ENCODE data around the gene DYRK1A.

Gene DYRK1A

GRCh38 chr21:37402251-37402867, 35.8 kb downstream of the DYRK1A start:
- Histone ChIP-seq H3K4me2 (ENCODE audit: low read depth, low read length, poor library complexity, severe bottlenecking) (no peak overlapping the region), H3K9me3 (ENCODE audit: insufficient read depth, low read length) (peaks cover 17% of the 10 kb centered on the region; the same call in 1 of the 2 replicates), H2AFZ (ENCODE audit: low read depth, low read length, severe bottlenecking) (no peak overlapping the region), H3K27ac (ENCODE audit: low read depth, low read length) (no peak overlapping the region), H3K36me3 (ENCODE audit: low read length) (peaks cover 9% of the 10 kb centered on the region), H3K4me3 (ENCODE audit: insufficient read depth, low read length, poor library complexity, severe bottlenecking) (no peak overlapping the region), H3K9ac (ENCODE audit: low read length) (no peak overlapping the region), H3F3A (ENCODE audit: insufficient read depth) (no peaks in the 10 kb centered on the region), H3K27me3 (ENCODE audit: low read length) (no peaks in the 10 kb centered on the region), H3K9me2 (replicated peaks; ENCODE audit: insufficient read depth, low read length) (no peaks in the 10 kb centered on the region), H4K20me1 (ENCODE audit: low read depth, low read length) (peaks cover 44% of the 10 kb centered on the region), H3K79me2 (ENCODE audit: insufficient read depth, low read length) (peaks cover 99% of the 10 kb centered on the region)
- no peak for TF ChIP-seq CTCF (IDR thresholded peaks at IDR 0.05; ENCODE audit: insufficient read depth, low read length, poor library complexity, severe bottlenecking)
- no peak for TF ChIP-seq EZH2phosphoT487 (conservative IDR thresholded peaks at IDR 0.05; ENCODE audit: low read length)

- H3F3A ChIP-seq (ENCODE audit: insufficient read depth): peaks cover 9% of the 10 kb centered on the region; the same call in 1 of the 2 replicates
- TF ChIP-seq EZH2phosphoT487 (conservative IDR thresholded peaks at IDR 0.05; ENCODE audit: low read length) (no peak), CTCF (IDR thresholded peaks at IDR 0.05; ENCODE audit: insufficient read depth, low read length, poor library complexity, severe bottlenecking) (no peak)
- no peak overlapping the region for H3K27ac ChIP-seq (ENCODE audit: low read depth, low read length)
- peaks cover 99% of the 10 kb centered on the region for H3K79me2 ChIP-seq (ENCODE audit: insufficient read depth, low read length)
- no peaks in the 10 kb centered on the region for H3K9me2 ChIP-seq (replicated peaks; ENCODE audit: insufficient read depth, low read length)
- H2AFZ ChIP-seq (ENCODE audit: low read depth, low read length, severe bottlenecking): no peak overlapping the region
- H3K9ac ChIP-seq (ENCODE audit: low read length): no peak overlapping the region
- peaks cover 13% of the 10 kb centered on the region for H3K36me3 ChIP-seq (ENCODE audit: low read length)
- H3K4me2 ChIP-seq (ENCODE audit: low read depth, low read length, poor library complexity, severe bottlenecking): peak overlapping the region; percentile 5
- H3K9me3 ChIP-seq (ENCODE audit: insufficient read depth, low read length): peaks cover 17% of the 10 kb centered on the region; the same call in 1 of the 2 replicates
- H3K27me3 ChIP-seq (ENCODE audit: low read length): no peaks in the 10 kb centered on the region
- no peak overlapping the region for H3K4me3 ChIP-seq (ENCODE audit: insufficient read depth, low read length, poor library complexity, severe bottlenecking)
- H4K20me1 ChIP-seq (ENCODE audit: low read depth, low read length): peaks cover 68% of the 10 kb centered on the region
Observed at GRCh38 chr21:37405629-37406028, 39.1 kb downstream of the DYRK1A start.

GRCh38 chr21:37407719-37408420, 41.3 kb downstream of the DYRK1A start:
- Histone ChIP-seq H4K20me1 (ENCODE audit: low read depth, low read length) (peaks cover 74% of the 10 kb centered on the region), H3K4me3 (ENCODE audit: insufficient read depth, low read length, poor library complexity, severe bottlenecking) (no peak overlapping the region)
- TF ChIP-seq EZH2phosphoT487 (conservative IDR thresholded peaks at IDR 0.05; ENCODE audit: low read length): no peak
- no peak for TF ChIP-seq CTCF (IDR thresholded peaks at IDR 0.05; ENCODE audit: insufficient read depth, low read length, poor library complexity, severe bottlenecking)

More at GRCh38 chr21:37407719-37408420, 41.3 kb downstream of the DYRK1A start:
- Histone ChIP-seq H3F3A (ENCODE audit: insufficient read depth) (peaks cover 9% of the 10 kb centered on the region; the same call in 1 of the 2 replicates), H3K36me3 (ENCODE audit: low read length) (0 out of 2 replicates have a peak, but pooled peaks cover 4% of the 10 kb centered on the region), H3K4me2 (ENCODE audit: low read depth, low read length, poor library complexity, severe bottlenecking) (peak overlapping the region; percentile 30), H3K27ac (ENCODE audit: low read depth, low read length) (no peak overlapping the region), H3K27me3 (ENCODE audit: low read length) (no peaks in the 10 kb centered on the region), H3K9me2 (replicated peaks; ENCODE audit: insufficient read depth, low read length) (no peaks in the 10 kb centered on the region), H3K9ac (ENCODE audit: low read length) (no peak overlapping the region), H2AFZ (ENCODE audit: low read depth, low read length, severe bottlenecking) (no peak overlapping the region), H3K79me2 (ENCODE audit: insufficient read depth, low read length) (peaks cover 99% of the 10 kb centered on the region), H3K9me3 (ENCODE audit: insufficient read depth, low read length) (no peaks in the 10 kb centered on the region)
